ENCODE measurements around the gene DNAJC12. TPM values are rescaled to one million over a fixed set of nuclear protein-coding genes. Genes with fewer than 3 reads are reported as not detected.
"Not testable (repeated sequence)": the region's sequence is repeated elsewhere in the genome, so short reads cannot be mapped to it uniquely, and the experiment has no call there.

The DNAJC12 gene
- total RNA-seq, 1 donor, result not detected

- no peak overlapping the region for H3K4me3 ChIP-seq (ENCODE audit: low read length)
- peaks cover 30% of the 10 kb centered on the region for H3K4me1 ChIP-seq (ENCODE audit: insufficient read depth, low read length)
- H3K27me3 ChIP-seq (ENCODE audit: insufficient read depth, low read length), result no peaks in the 10 kb centered on the region
- H3K9me3 ChIP-seq (ENCODE audit: low read depth, low read length), result no peaks in the 10 kb centered on the region
Measured at GRCh38 chr10:67772151-67772550, 65.8 kb downstream of the DNAJC12 start.

GRCh38 chr10:67771200-67771599, 66.8 kb downstream of the DNAJC12 start:
- Histone ChIP-seq H3K27me3 (ENCODE audit: insufficient read depth, low read length) (no peaks in the 10 kb centered on the region), H3K4me3 (ENCODE audit: low read length) (no peak overlapping the region), H3K4me1 (ENCODE audit: insufficient read depth, low read length) (peaks cover 30% of the 10 kb centered on the region), H3K9me3 (ENCODE audit: low read depth, low read length) (no peaks in the 10 kb centered on the region)

DNA sequence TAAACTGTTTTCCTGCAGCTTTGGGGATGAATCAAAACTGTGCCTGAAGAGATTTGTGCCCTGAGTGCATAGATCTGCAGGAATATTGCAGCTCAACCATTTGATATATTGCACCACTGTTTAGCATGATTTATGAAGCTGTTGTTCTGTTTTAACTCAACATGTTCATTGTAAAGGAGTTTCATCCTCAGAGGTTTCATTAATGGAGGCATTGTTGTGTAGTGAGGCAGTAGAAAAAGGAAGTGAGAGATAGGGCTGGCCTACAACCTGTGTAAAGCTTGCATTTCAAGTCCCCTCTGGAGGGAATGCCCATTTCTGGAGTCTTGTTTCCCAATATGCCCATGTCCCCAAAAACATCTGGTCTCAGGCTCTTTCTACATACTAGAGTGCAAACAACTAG, 67.5 kb downstream of the DNAJC12 start:
- no peaks in the 10 kb centered on the region for H3K9me3 ChIP-seq (ENCODE audit: low read depth, low read length)
- no peak overlapping the region for H3K4me3 ChIP-seq (ENCODE audit: low read length)
- peaks cover 30% of the 10 kb centered on the region for H3K4me1 ChIP-seq (ENCODE audit: insufficient read depth, low read length)
- no peaks in the 10 kb centered on the region for H3K27me3 ChIP-seq (ENCODE audit: insufficient read depth, low read length)

- H3K27me3 ChIP-seq (ENCODE audit: insufficient read depth, low read length), result no peaks in the 10 kb centered on the region
- H3K9me3 ChIP-seq (ENCODE audit: low read depth, low read length), result no peaks in the 10 kb centered on the region
- peaks cover 37% of the 10 kb centered on the region for H3K4me1 ChIP-seq (ENCODE audit: insufficient read depth, low read length)
- no peak overlapping the region for H3K4me3 ChIP-seq (ENCODE audit: low read length)
Measured at GRCh38 chr10:67767244-67767643, 70.7 kb downstream of the DNAJC12 start.

DNA sequence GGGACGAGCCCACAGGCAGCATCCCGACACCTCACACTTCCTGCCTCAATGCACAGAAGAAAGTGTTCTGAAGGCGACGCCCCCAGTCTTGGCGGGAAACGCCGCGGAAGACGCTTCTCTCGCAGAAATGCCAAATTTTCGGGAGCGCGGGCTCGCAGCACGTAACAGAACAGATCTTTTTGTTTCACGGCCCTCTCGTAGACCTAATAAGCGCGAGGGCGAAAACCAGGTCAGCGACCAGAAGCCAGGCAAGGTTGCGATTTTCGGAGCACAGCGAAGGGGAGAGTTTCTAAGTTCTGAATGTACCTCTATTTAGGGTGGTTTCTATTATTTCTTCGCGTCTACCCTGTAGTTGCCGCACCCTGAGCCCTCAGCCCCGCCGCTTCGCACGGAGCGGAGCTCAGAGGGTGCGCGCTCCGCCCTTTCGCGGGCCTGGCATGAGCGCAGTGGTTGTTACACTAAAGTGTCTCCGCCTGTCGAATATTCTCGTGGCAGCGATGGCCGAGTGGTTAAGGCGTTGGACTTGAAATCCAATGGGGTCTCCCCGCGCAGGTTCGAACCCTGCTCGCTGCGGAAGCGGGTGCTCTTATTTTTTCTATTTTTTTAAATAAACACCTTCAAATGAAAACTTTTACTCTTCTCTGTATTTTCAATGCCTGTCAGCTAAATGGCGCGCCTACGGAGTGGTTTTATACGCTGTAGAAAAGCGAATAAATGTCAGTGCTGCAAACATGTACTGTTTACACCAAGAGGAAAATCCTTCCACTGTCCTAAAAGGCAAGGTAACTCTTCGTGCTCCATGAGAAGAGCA, 73.8 kb downstream of the DNAJC12 start:
- peak overlapping the region; percentile 82 for H3K4me3 ChIP-seq (ENCODE audit: low read length)
- H3K27me3 ChIP-seq (ENCODE audit: insufficient read depth, low read length), result no peaks in the 10 kb centered on the region
- peaks cover 26% of the 10 kb centered on the region for H3K4me1 ChIP-seq (ENCODE audit: insufficient read depth, low read length)
- no peaks in the 10 kb centered on the region for H3K9me3 ChIP-seq (ENCODE audit: low read depth, low read length)

- Histone ChIP-seq H3K9me3 (ENCODE audit: low read depth, low read length) (no peaks in the 10 kb centered on the region), H3K4me3 (ENCODE audit: low read length) (peak overlapping the region; percentile 82), H3K27me3 (ENCODE audit: insufficient read depth, low read length) (no peaks in the 10 kb centered on the region), H3K4me1 (ENCODE audit: insufficient read depth, low read length) (peaks cover 26% of the 10 kb centered on the region)
Measured at GRCh38 chr10:67763499-67764011, 74.4 kb downstream of the DNAJC12 start.

GRCh38 chr10:67762567-67762966, 75.4 kb downstream of the DNAJC12 start:
- H3K4me3 ChIP-seq (ENCODE audit: low read length); H3K27me3 ChIP-seq (ENCODE audit: insufficient read depth, low read length); H3K9me3 ChIP-seq (ENCODE audit: low read depth, low read length): not testable (repeated sequence)
- peaks cover 26% of the 10 kb centered on the region for H3K4me1 ChIP-seq (ENCODE audit: insufficient read depth, low read length)

DNA sequence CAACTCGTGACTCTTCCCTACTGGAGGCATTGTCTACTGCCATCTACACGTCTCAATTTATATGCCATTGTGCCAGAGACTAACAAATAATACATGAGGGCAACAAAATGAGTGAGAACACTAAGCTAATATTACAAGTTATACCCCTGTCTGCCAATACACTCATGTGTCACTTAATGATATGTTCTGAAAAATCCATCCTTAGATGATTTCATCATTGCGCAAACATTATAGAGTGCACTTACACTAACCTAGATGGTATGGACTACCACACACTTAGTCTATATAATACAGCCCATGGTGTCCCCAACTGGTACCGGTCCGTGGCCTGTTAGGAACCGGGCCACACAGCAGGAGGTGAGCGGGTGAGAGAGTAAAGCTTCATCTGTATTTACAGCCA, 77.7 kb downstream of the DNAJC12 start:
- H3K4me3 ChIP-seq (ENCODE audit: low read length), result no peak overlapping the region
- no peaks in the 10 kb centered on the region for H3K9me3 ChIP-seq (ENCODE audit: low read depth, low read length)
- no peaks in the 10 kb centered on the region for H3K27me3 ChIP-seq (ENCODE audit: insufficient read depth, low read length)
- peaks cover 26% of the 10 kb centered on the region for H3K4me1 ChIP-seq (ENCODE audit: insufficient read depth, low read length)

Other genes starting within 250 kb of the DNAJC12 start
- gene CTNNA3, start 142.0 kb downstream of the DNAJC12 start, total RNA-seq, result 0.42 TPM
- 40.0 TPM for gene SIRT1, start 46.5 kb upstream of the DNAJC12 start, total RNA-seq
- 42.2 TPM for gene HERC4, start 237.1 kb upstream of the DNAJC12 start, total RNA-seq

All from mononuclear cell (primary cell).